OCI-LY7 (cell line): ENCODE results near the gene CACNB2. TPM values are rescaled to one million over a fixed set of nuclear protein-coding genes. Genes with fewer than 3 reads are reported as not detected.

Source experiments
- BruUV-seq: library from RNA; stranded (reverse); fragments of 400-500 nt; replicated peaks from 2 replicates; lab custom pipeline; 2021; lab: Mats Ljungman, UMichigan
- CTCF ChIA-PET: fragments of 300-600 bp; sonication (Branson Sonifier 250); formaldehyde crosslinking; loops from one replicate; lab custom pipeline; 2022; ENCODE audit warnings: antibody characterized with exemption; ENCODE audit not compliant: unreplicated experiment; lab: Charles Lee
- POLR2A ChIA-PET: fragments of 300-600 bp; sonication (Branson Sonifier 250); formaldehyde crosslinking; loops from one replicate; lab custom pipeline; 2022; ENCODE audit warnings: antibody characterized with exemption; lab: Charles Lee
- DNase-seq: peaks from one replicate; pipeline ENCODE4 v3.0.0-alpha.2; 2015; ENCODE audit warnings: low spot score
- H2AFZ ChIP-seq: fragments of 200-600 bp; sonication (generic), shearing (Covaris generic); 2 replicates; pipeline ENCODE4 v1.6.1; 2014; ENCODE audit warnings: mild to moderate bottlenecking, antibody characterized with exemption, low read length, moderate library complexity
- H3K27ac ChIP-seq: fragments of 200-600 bp; sonication (generic); 2 replicates; pipeline ENCODE4 v1.5.1; 2014; ENCODE audit warnings: mixed run types, low read depth, mild to moderate bottlenecking, moderate library complexity, low read length, inconsistent platforms; ENCODE audit not compliant: poor library complexity, severe bottlenecking
- H3K36me3 ChIP-seq: fragments of 200-600 bp; sonication (generic); 2 replicates; pipeline ENCODE4 v1.6.1; 2014; ENCODE audit warnings: mild to moderate bottlenecking, antibody characterized with exemption, low read length, moderate library complexity, mixed read lengths; ENCODE audit not compliant: insufficient read depth
- H3K4me1 ChIP-seq: fragments of 200-600 bp; sonication (generic); 2 replicates; pipeline ENCODE4 v1.5.1; 2014; ENCODE audit warnings: mild to moderate bottlenecking, low read length; ENCODE audit not compliant: insufficient read depth, poor library complexity, severe bottlenecking
- H3K4me2 ChIP-seq: fragments of 200-600 bp; sonication (generic); 2 replicates; pipeline ENCODE4 v1.6.1; 2014; ENCODE audit warnings: mild to moderate bottlenecking, low read length
- H3K4me3 ChIP-seq: fragments of 200-600 bp; sonication (generic); 2 replicates; pipeline ENCODE4 v1.5.1; 2014; ENCODE audit warnings: mild to moderate bottlenecking, low read depth, low read length; ENCODE audit not compliant: poor library complexity, severe bottlenecking
- H3K79me2 ChIP-seq: fragments of 200-600 bp; sonication (generic); 2 replicates; pipeline ENCODE4 v1.6.1; 2016; ENCODE audit warnings: low read depth, mild to moderate bottlenecking, low read length, moderate library complexity, mixed read lengths; ENCODE audit not compliant: insufficient read depth
- H3K9me2 ChIP-seq: fragments of 200-600 bp; sonication (generic); 2 replicates; pipeline ENCODE4 v1.6.1; 2016; ENCODE audit warnings: mild to moderate bottlenecking, low read length, mixed read lengths; ENCODE audit not compliant: insufficient read depth
- H3K9me3 ChIP-seq: fragments of 200-600 bp; sonication (generic); 2 replicates; pipeline ENCODE4 v1.6.1; 2014; ENCODE audit warnings: mild to moderate bottlenecking, mixed run types, low read length, mixed read lengths
- H4K20me1 ChIP-seq: fragments of 200-600 bp; sonication (generic); 2 replicates; pipeline ENCODE4 v1.6.1; 2014; ENCODE audit warnings: mild to moderate bottlenecking, antibody characterized with exemption, low read length, moderate library complexity, mixed read lengths; ENCODE audit not compliant: insufficient read depth
- CTCF ChIP-seq: fragments of 200-600 bp; sonication (generic); conservative IDR thresholded peaks from 2 replicates; pipeline ENCODE4 v1.5.1; 2014; ENCODE audit warnings: mild to moderate bottlenecking, antibody characterized with exemption, low read length, moderate library complexity, mixed read lengths
- EZH2phosphoT487 ChIP-seq: fragments of 200-600 bp; sonication (generic); IDR thresholded peaks from 2 replicates; pipeline ENCODE4 v1.6.1; 2018; ENCODE audit warnings: low read depth, borderline replicate concordance, mild to moderate bottlenecking, mixed run types, antibody characterized with exemption, low read length, moderate library complexity, mixed read lengths
- intact Hi-C: fragments of 100-400 bp; cut with micrococcal nuclease; formaldehyde crosslinking; loops from one replicate; pipeline ENCODE4 v1.10.0; 2022; ENCODE audit not compliant: unreplicated experiment
- total RNA-seq, 2 experiments: library from RNA; depleted of rRNA in 1 of 2; stranded (reverse); fragments of >200 nt in 1 of 2; shearing (Covaris generic) in 1 of 2; gene quantifications; 2 replicates each; pipeline ENCODE4 v1.2.3, GENCODE V29; 2014 to 2022

Gene CACNB2
- total RNA-seq, 2 experiments from 2014 or later = not detected

- Histone ChIP-seq H3K4me2 (no peak overlapping the region), H3K4me1 (no peaks in the 10 kb centered on the region), H3K9me2 (no peaks in the 10 kb centered on the region), H3K27ac (no peak overlapping the region), H4K20me1 (no peaks in the 10 kb centered on the region), H2AFZ (no peak overlapping the region), H3K4me3 (no peak overlapping the region), H3K79me2 (no peaks in the 10 kb centered on the region), H3K9me3 (no peaks in the 10 kb centered on the region), H3K36me3 (no peaks in the 10 kb centered on the region)
- no peak for DNase-seq
- ChIA-PET POLR2A (no interaction called here), CTCF (no interaction called here)
- BruUV-seq = no TSS peak
- intact Hi-C loops = no loop called here
- no peak for TF ChIP-seq EZH2phosphoT487
- TF ChIP-seq CTCF = no peak
Measured at GRCh38 chr10:18417950-18418527, 277.8 kb downstream of the CACNB2 start.

DNA sequence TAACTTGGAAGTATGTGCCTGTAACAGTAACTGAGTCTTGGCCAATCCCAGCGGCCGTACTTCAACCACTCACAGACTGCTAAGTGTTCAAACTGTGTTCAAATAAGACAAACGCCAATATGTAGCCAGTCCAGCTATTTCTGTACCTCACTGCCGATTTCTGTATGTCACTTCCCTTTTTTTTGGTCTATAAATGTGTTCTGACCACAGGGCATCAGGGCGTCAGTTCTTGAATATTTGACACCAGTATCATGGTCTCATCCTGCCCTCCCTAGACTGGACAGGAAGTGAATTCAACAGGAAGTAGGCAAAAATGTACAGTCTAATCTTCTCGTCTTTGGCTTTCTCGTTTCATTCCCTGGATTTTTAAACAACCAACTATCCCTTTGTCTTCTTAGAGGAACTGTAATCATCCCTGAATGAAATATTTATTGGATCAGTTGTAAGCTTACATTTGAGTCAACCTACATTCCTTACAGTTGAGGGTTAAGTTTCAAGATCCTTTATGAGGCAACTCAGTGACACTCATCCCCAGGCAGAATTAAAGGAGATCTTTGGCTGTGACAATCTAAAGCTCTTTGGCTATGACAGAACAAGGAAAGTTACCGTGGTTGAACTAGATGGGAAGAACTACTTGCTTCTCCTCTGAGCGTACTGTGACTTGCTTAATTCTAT, 278.5 kb downstream of the CACNB2 start:
- Histone ChIP-seq H3K27ac (no peak overlapping the region), H3K4me1 (no peaks in the 10 kb centered on the region), H3K79me2 (no peaks in the 10 kb centered on the region), H3K9me3 (no peaks in the 10 kb centered on the region), H2AFZ (0 out of 2 replicates have a peak overlapping the region, but pooled peaks have one; percentile 44), H4K20me1 (no peaks in the 10 kb centered on the region), H3K4me2 (no peak overlapping the region), H3K9me2 (no peaks in the 10 kb centered on the region), H3K36me3 (no peaks in the 10 kb centered on the region), H3K4me3 (no peak overlapping the region)
- no peak for TF ChIP-seq EZH2phosphoT487
- no peak for TF ChIP-seq CTCF
- DNase-seq = no peak
- BruUV-seq = no TSS peak
- ChIA-PET CTCF (no interaction called here), POLR2A (no interaction called here)
- intact Hi-C loops = no loop called here

DNA sequence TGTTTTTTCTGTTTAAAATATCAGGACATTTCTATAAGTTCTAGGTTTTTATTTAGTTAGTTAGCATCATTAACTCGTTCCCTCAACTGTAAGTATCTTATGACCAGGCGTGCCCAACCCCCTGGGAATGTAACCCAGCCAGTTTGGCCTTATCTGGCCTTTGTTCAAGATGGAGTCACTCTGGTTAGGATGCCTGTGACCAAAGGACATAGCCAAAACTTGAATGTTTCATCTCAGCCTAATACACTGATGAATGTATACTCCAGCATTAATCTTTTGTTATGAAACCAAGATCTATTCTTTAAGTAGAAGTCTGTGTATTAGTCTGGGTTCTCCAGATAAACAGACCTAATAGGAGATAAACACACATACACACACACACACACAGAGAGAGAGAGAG, 279.7 kb downstream of the CACNB2 start:
- ChIA-PET POLR2A (no interaction called here), CTCF (no interaction called here)
- Histone ChIP-seq H3K27ac (no peak overlapping the region), H2AFZ (no peak overlapping the region), H4K20me1 (no peaks in the 10 kb centered on the region), H3K79me2 (no peaks in the 10 kb centered on the region), H3K36me3 (no peaks in the 10 kb centered on the region), H3K9me2 (no peaks in the 10 kb centered on the region), H3K4me2 (no peak overlapping the region), H3K9me3 (no peaks in the 10 kb centered on the region), H3K4me3 (no peak overlapping the region), H3K4me1 (no peaks in the 10 kb centered on the region)
- DNase-seq = no peak
- intact Hi-C loops = no loop called here
- TF ChIP-seq EZH2phosphoT487 = no peak
- no peak for TF ChIP-seq CTCF
- BruUV-seq = no TSS peak
